Heart left ventricle (tissue), 16 donors: ENCODE measurements around the gene MCF2L. TPM values are rescaled to one million over a fixed set of nuclear protein-coding genes. Genes with fewer than 3 reads are reported as not detected.

Experiments
- ATAC-seq, 4 donors: fragments of 200-7000 bp; cut with Tn5 transposase; one replicate each; pipeline ENCODE4 v1.9.1; 2020 to 2022; ENCODE audit warnings: moderate library complexity in 4 of 4, mild to moderate bottlenecking in 3 of 4, moderate number of reproducible peaks in 1 of 4
- DNase-seq, 5 donors: peaks; one replicate each; pipeline ENCODE4 v3.0.0-alpha.2; 2020
- H3K27ac ChIP-seq, 12 donors: fragments of 200-600 bp; sonication (generic) in 4 of 12; one replicate each; pipeline versions ENCODE4 v1.5.0 to v1.8.0; 2016 to 2022; ENCODE audit warnings: mild to moderate bottlenecking in 2 of 12
- H3K27me3 ChIP-seq, 9 donors: fragments of 200-600 bp; sonication (generic) in 2 of 9; one replicate each; pipeline versions ENCODE4 v1.5.1 to v1.8.0; 2016 to 2022; ENCODE audit warnings: mild to moderate bottlenecking in 3 of 9
- H3K36me3 ChIP-seq, 9 donors: fragments of 200-600 bp; sonication (generic) in 2 of 9; one replicate each; pipeline versions ENCODE4 v1.5.0 to v1.8.0; 2018 to 2022; ENCODE audit warnings: mild to moderate bottlenecking in 2 of 9
- H3K4me1 ChIP-seq, 12 donors: fragments of 200-600 bp; sonication (generic) in 4 of 12; one replicate each; pipeline versions ENCODE4 v1.5.0 to v1.8.0; 2016 to 2022; ENCODE audit warnings: mild to moderate bottlenecking in 3 of 12
- H3K4me3 ChIP-seq, 12 donors: fragments of 200-600 bp; sonication (generic) in 4 of 12; one replicate each; pipeline versions ENCODE4 v1.5.0 to v1.8.0; 2017 to 2022; ENCODE audit warnings: mild to moderate bottlenecking in 9 of 12, moderate library complexity in 4 of 12
- H3K9me3 ChIP-seq, 12 donors: fragments of 200-600 bp; sonication (generic) in 4 of 12; one replicate each; pipeline versions ENCODE4 v1.5.0 to v1.8.0; 2016 to 2022; ENCODE audit warnings: mild to moderate bottlenecking in 1 of 12
- POLR2A ChIP-seq, 2 donors: fragments of 450-650 bp; IDR thresholded peaks; one replicate each; pipeline ENCODE4 v1.6.1; 2017; ENCODE audit warnings: antibody characterized with exemption in 2 of 2, mild to moderate bottlenecking in 2 of 2, moderate library complexity in 2 of 2
- WGBS, 4 donors: extraction: QIAGEN DNeasy Blood & Tissue Kit in 2 of 4; methylation state at CpG; one replicate each; pipeline versions ENCODE4 v1.1.5 to v1.1.7; 2013 to 2018; 5-methylcytosine and 5-hydroxymethylcytosine counted together
- intact Hi-C, 10 donors: fragments of 100-400 bp; cut with DNase I; formaldehyde crosslinking; loops; one replicate each; pipeline versions ENCODE4 v1.11.1 to v1.14.2; 2022
- polyA plus RNA-seq, 2 donors: library from polyadenylated mRNA; stranded (reverse); fragments of 200-250 nt; gene quantifications; one replicate each; pipeline ENCODE4 v1.2.3, GENCODE V29; 2013
- total RNA-seq, 9 donors: library from RNA; depleted of rRNA in 2 of 9; stranded (reverse); fragments of >200 nt in 2 of 9; fragmentation: NEBNext Ultra II Directional in 3 of 9; extraction: Animal tissue kit (Norgen Biotek cat#: 25700) in 3 of 9; gene quantifications; one replicate each; pipeline versions ENCODE4 v1.1.0 to v1.2.4, GENCODE V29; 2016 to 2023
- TF ChIP-seq, protein P1 (sequence below), 12 donors: fragments of 200-600 bp; sonication (generic) in 4 of 12; IDR thresholded peaks; one replicate each; pipeline versions ENCODE4 v1.5.0 to v1.8.0; 2018 to 2022; ENCODE audit warnings: antibody characterized with exemption in 12 of 12, mild to moderate bottlenecking in 5 of 12
- donor health status: ischemic (EF 13 %, LVEDD 7.1; RV severe dilation, severe dysfunction).
- donor health status: healthy with polysubstance abuse.
- donor health status: DM: no; HTN: yes; CAD: no.
- donor health status: DM: no; HTN: no; CAD: no.
- donor health status: ischemic (EF 25% LVEDD 6.9; RV normal size, moderate dysfunction).
- donor health status: ischemic (EF 25% LVEDD 5.7; RV mildly dilated, moderate dysfunction).
- donor health status: healthy.
- donor health status: DM: yes; HTN: yes; CAD: no.
- donor health status: ischemic (EF 35%, LVEDD 5.7; RV mildly dilated, moderate dysfunction).
- donor health status: nonischemic (EF 11% LVEDD 7.7; RV severe dilation, severe dysfunction).
- donor health status: DM: yes; HTN: yes; CAD: no.
- donor health status: PGD.
- donor health status: ischemic (EF 29% LVEDD 5.4; RV normal size, mild dysfunction).
- donor health status: nonischemic (EF 23%, LVEDD 6.1; RV moderate dilation, normal function).

Gene MCF2L
- total and polyA plus RNA-seq, 11 donors = 26.0 to 61.0 (median 42.7) TPM

DNA sequence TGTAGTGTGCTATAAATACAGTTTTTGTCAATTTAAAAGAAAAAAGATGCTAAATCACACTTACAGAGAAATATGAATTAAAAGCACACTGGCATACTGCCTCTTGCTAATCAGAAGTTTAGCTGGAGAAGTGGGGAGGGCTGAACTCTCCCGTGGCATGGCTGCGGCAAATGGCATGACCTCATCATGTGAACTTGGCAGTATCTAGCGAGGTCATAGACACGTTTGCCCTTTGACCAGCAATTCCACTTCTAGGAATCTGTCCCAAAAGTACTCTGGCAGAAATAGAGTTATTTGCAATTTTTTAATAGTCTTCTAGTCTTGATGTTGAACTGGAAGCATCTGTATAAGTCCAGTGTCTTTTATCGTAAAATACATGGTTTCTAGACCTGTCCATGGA is 42.0 kb upstream of the MCF2L start:
- DNase-seq (no peak), ATAC-seq (no peak)
- Histone ChIP-seq H3K9me3 (peaks cover 0 to 14% (median 0%) of the 10 kb centered on the region in 12 donors), H3K27ac (no peak overlapping the region), H3K4me3 (no peak overlapping the region), H3K4me1 (peaks cover 0 to 25% (median 17%) of the 10 kb centered on the region in 12 donors), H3K27me3 (peaks cover 0 to 26% (median 2%) of the 10 kb centered on the region in 9 donors), H3K36me3 (no peaks in the 10 kb centered on the region)
- 74 to 87% (median 82%) methylated on average over 5 of the region's 5 CpGs for WGBS, 4 donors
- no peak for TF ChIP-seq POLR2A (IDR thresholded peaks at IDR 0.05)
- TF ChIP-seq, protein P1, sequence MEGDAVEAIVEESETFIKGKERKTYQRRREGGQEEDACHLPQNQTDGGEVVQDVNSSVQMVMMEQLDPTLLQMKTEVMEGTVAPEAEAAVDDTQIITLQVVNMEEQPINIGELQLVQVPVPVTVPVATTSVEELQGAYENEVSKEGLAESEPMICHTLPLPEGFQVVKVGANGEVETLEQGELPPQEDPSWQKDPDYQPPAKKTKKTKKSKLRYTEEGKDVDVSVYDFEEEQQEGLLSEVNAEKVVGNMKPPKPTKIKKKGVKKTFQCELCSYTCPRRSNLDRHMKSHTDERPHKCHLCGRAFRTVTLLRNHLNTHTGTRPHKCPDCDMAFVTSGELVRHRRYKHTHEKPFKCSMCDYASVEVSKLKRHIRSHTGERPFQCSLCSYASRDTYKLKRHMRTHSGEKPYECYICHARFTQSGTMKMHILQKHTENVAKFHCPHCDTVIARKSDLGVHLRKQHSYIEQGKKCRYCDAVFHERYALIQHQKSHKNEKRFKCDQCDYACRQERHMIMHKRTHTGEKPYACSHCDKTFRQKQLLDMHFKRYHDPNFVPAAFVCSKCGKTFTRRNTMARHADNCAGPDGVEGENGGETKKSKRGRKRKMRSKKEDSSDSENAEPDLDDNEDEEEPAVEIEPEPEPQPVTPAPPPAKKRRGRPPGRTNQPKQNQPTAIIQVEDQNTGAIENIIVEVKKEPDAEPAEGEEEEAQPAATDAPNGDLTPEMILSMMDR (IDR thresholded peaks at IDR 0.05) = no peak
- intact Hi-C loops = no loop called here

DNA sequence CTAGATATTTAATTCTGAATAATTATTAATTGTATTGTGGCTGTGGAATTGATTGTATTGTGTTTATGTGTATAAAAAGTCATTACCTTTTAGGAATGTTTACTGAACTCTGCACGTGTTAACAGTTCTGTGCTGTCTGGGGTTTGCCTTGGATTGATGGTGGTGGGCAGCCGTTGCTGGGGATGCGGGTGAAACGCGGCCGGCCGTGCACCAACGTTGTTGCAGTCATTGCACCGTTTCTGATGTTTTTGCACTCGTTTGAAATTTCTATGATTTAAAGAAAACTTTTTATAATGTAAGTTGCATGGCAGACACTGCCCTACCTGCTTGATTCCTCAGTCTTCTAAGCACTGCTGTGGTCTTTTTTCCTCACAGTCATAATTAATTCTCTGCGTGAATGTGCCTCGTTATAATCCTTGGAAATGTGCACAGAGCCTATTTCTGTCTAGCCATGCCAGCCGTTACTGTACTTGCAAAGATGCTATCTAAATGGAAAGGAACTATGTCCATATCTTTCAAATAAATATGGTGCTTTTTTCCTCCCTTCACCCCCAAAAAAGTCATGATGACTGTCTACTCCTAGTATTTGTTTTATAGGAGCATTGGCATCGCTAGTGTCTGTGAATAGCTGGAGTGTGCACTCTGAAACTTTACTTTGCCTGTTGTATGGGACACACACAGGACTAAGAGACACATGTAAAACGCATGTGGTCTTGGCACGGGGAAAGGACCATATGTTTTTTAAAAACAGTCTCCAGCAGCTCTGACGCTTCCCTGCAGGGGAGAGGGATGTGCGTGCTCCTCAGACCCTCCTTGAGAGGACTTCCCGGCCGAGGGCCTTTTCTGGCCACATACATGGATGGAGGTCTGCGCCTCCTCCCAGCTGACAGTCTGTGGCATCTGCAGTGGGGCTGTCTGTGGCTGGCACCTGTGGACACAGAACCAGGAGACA is 40.7 kb upstream of the MCF2L start:
- peaks cover 0 to 25% (median 17%) of the 10 kb centered on the region in 12 donors for H3K4me1 ChIP-seq

DNA sequence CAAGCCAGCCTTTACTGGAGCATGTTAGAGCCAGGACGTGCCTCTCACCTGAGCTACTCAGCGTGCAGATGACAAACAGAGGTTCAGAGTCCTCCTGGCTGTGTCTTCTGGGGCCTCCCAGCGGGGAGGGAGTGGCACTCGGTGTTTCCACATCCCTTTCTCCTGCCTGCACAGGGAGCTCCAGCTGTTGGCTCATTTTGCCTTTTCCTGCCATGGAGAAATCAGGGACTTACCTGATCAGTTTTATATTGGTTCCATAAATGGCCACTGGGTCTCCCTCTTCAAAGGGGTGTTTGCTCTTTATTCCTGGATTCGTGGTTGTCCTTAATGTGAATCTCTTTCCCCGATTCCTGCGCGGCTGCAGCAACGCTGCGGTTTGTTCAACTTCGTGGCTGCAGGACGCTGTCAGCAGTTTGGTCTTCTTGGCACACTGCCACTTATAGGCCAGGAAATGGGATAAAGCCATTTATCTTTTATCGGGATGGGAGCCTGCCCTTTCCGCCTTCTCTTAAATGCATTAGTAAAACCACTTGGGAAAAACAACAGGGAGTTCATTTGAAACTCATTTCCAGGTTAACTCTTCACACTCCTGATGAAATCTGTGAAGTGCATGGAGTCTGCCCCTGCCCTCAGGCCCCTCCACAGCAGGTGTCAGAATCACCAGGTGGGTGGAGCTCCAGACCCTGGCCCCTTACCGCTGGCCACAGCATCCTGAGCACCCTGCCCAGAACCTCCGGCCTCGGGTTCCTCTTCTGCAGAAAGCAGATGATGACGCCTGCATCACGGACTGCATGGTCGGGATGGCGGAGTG is 39.8 kb upstream of the MCF2L start:
- Histone ChIP-seq H3K4me1 (peaks cover 0 to 25% (median 17%) of the 10 kb centered on the region in 12 donors), H3K36me3 (no peaks in the 10 kb centered on the region), H3K27me3 (peaks cover 0 to 30% (median 2%) of the 10 kb centered on the region in 9 donors), H3K4me3 (peak overlapping the region in 3 of 12 donors; percentile 8 to 34 (median 10)), H3K27ac (no peak overlapping the region), H3K9me3 (peaks cover 0 to 7% (median 0%) of the 10 kb centered on the region in 12 donors)
- 20 to 23% (median 21%) methylated on average over 21 of the region's 21 CpGs for WGBS, 4 donors
- ATAC-seq (peak in 2 of 4 donors; percentile 56 to 62), DNase-seq (peak in 3 of 5 donors; percentile 49 to 51 (median 49))
- intact Hi-C loops = no loop called here
- TF ChIP-seq POLR2A (IDR thresholded peaks at IDR 0.05) = no peak
- TF ChIP-seq, protein P1 (IDR thresholded peaks at IDR 0.05) = no peak

More for the DNA sequence above, 40.7 kb upstream of the MCF2L start:
- Histone ChIP-seq H3K9me3 (peaks cover 0 to 14% (median 0%) of the 10 kb centered on the region in 12 donors), H3K27me3 (peaks cover 0 to 26% (median 2%) of the 10 kb centered on the region in 9 donors), H3K4me3 (peak overlapping the region in 1 of 12 donors; percentile 8), H3K27ac (no peak overlapping the region), H3K36me3 (no peaks in the 10 kb centered on the region)
- DNase-seq (no peak), ATAC-seq (peak in 1 of 4 donors; percentile 4)
- 67 to 73% (median 71%) methylated on average over 21 of the region's 21 CpGs for WGBS, 4 donors
- TF ChIP-seq POLR2A (IDR thresholded peaks at IDR 0.05) = no peak
- intact Hi-C loops = no loop called here

DNA sequence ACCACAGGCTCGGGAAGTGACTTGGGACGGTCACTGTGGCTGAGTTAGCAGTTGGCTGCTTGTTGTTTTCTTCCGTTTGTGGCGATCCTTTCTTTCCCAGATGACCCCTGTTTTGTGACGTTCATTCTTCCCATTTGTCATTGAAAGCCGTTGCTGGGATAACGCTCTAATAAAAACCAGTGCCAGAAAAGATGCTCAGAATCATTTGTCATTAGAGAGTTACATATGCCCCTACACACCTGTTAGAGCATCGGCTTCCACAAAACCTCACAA is 39.3 kb upstream of the MCF2L start:
- DNase-seq (no peak), ATAC-seq (no peak)
- H3K27me3 ChIP-seq = peaks cover 0 to 31% (median 2%) of the 10 kb centered on the region in 9 donors
- TF ChIP-seq, protein P1 (IDR thresholded peaks at IDR 0.05) = no peak
- no peak for TF ChIP-seq POLR2A (IDR thresholded peaks at IDR 0.05)
- 34 to 47% (median 41%) methylated on average over 8 of the region's 8 CpGs for WGBS, 4 donors
- H3K36me3 ChIP-seq = no peaks in the 10 kb centered on the region
- peaks cover 0 to 7% (median 0%) of the 10 kb centered on the region in 12 donors for H3K9me3 ChIP-seq
- peak overlapping the region in 3 of 12 donors; percentile 8 to 34 (median 10) for H3K4me3 ChIP-seq
- intact Hi-C loops = no loop called here
- H3K4me1 ChIP-seq = peaks cover 0 to 25% (median 17%) of the 10 kb centered on the region in 12 donors
- H3K27ac ChIP-seq = no peak overlapping the region
